Stimulated activated CD8-positive, alpha-beta memory T cell treated with anti-CD3 and anti-CD28 coated beads, Interleukin-12 subunit alpha, Interleukin-12 subunit beta, amount 100 ng/mL, for 24 hours (primary cell): ENCODE results near the gene USP25.

Source experiments
- DNase-seq: peaks from one replicate; pipeline ENCODE4 v3.0.0-alpha.2; 2020; ENCODE audit errors: extremely low read depth

Gene USP25

DNA sequence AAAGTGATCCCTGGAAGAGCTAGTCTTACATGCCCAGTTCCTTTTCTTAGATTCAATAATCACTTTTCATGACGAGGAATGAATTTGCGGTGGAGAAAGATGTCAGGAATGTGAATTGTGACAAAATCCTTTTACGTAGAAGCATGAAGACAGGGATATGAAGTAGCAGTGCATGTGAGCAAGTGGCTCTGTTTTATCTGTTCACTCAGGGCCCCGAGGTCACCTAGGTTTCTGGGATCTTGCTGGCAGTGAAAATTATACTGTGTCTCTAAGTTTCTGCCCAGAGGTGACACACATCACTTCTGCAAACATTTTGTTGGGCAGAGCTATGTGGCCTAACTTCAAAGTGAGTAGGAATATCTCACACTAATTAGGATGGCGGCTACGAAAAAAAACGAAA is 79.3 kb downstream of the USP25 start:
- no peak for DNase-seq

- no peak for DNase-seq
These were observed 80.0 kb downstream of the USP25 start for GRCh38 chr21:15809818-15810217.

DNA sequence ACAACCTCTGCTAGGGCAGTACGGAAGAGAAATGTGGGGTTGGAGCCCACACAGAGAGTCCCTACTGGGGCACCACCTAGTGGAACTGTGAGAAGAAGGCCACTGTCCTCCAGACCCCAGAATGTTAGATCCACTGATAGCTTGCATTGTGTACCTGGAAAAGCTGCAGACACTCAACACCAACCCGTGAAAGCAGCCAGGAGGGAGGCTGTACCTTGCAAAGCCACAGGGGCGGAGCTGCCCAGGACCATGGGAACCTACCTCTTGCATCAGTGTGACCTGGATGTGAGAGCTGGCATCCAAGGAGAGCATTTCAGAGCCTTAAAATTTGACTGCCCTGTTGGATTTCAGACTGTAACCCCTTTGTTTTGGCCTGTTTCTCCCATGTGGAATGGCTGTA is 85.5 kb downstream of the USP25 start:
- no peak for DNase-seq

DNA sequence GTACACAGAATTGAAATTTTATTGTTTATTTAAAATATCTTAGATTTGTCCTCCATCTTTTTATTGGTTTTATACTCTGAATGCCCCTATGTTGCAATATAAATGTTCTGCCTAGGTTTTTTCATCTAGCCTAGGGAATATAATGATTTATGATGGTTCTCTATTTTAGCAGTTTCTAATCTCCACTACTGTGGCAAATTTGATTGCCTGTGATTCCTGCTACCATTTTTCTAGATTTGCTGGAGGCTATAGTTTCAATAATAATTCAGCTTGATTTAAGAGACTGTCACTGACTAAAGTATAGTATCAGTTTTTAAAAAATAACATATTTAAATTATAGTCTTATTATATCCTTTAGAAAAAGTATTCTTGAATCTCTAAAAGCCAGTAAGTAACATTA is 90.5 kb downstream of the USP25 start:
- DNase-seq = no peak

- DNase-seq = no peak
These were observed 91.1 kb downstream of the USP25 start for GRCh38 chr21:15820852-15821379.

GRCh38 chr21:15823486-15824150 is 93.8 kb downstream of the USP25 start:
- DNase-seq = no peak

GRCh38 chr21:15825700-15826099 is 95.9 kb downstream of the USP25 start:
- no peak for DNase-seq

- no peak for DNase-seq
These were observed 96.5 kb downstream of the USP25 start for GRCh38 chr21:15826147-15826780.

DNA sequence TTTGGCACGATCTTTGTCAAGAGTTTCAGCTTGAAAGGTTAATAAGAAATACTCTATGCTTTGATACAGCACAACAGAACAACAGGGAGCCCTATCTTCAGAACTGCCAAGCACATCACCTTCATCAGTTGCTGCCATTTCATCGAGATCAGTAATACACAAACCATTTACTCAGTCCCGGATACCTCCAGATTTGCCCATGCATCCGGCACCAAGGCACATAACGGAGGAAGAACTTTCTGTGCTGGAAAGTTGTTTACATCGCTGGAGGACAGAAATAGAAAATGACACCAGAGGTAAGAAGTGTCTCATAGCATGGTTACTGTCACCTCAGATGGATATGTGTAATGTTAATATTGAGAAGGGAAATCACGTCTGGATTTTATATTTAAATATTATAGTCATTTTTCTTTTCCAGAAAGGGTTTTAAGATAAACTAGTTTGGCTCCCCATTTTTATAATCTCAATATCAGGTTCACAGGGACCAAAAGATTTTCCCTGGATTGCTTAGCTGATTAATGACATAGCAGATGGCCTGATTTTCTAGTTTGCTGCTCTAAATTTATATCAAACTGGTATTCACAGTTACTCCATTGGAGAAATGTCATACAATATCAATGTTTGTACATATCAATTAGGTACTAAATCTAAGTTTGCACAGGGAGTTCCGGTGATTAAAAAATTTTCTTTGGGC is 97.3 kb downstream of the USP25 start:
- DNase-seq = no peak

DNA sequence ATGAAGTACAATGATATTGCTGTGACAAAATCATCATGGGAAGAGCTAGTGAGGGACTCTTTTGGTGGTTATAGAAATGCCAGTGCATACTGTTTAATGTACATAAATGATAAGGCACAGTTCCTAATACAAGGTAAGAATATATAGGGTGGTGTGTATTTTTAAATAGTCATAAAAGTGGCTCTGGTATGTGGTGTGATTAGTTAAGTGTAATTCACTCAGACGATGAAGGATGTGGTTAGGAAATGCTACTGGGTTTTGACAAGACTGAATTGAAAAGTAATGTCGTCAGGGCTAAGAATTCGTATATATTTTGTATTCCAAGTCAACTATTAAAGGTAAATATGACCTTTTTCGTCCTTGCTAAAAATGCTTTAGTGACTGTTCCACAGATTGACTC is 101.7 kb downstream of the USP25 start:
- no peak for DNase-seq

DNA sequence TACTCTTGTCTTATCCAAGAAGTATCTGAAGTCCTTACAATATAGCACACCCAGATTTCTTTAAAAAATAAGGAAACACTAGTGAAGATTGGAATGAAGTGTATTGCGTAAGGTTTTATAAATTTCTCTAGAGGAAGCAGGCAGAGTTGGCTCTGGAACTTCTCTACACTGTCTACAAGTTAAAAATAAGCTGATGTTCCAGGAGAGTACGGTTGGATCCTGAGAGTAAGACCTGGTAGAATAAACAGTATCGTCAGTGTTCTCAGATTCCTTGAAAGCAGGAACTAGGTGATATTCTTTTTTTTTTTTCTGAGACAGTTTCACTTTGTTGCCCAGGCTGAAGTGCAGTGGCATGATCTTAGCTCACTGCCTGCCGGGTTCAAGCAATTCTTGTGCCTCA is 107.9 kb downstream of the USP25 start:
- DNase-seq = no peak

DNA sequence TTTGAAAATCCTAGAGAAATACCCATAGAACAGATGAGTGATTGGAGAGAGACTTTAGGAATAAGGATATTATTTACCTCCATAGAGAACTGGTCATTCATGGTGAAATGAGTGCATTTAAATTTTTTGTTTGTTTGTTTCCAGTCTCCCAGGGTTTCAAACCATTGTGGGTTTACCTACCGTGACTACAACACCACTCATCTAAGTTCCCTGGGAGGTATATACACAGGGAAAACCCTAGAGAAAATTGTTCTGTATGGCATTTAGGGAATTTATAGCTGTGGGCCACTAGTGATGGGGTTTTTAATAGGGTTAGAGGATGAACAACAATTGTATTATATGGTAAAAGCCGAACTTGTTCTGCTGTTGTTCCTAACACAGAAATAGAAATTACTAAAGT is 109.2 kb downstream of the USP25 start:
- no peak for DNase-seq

GRCh38 chr21:15839601-15840000 is 109.8 kb downstream of the USP25 start:
- no peak for DNase-seq

- DNase-seq = no peak
These were observed 110.6 kb downstream of the USP25 start for GRCh38 chr21:15840406-15840805.

GRCh38 chr21:15841856-15842564 is 112.2 kb downstream of the USP25 start:
- DNase-seq = no peak

DNA sequence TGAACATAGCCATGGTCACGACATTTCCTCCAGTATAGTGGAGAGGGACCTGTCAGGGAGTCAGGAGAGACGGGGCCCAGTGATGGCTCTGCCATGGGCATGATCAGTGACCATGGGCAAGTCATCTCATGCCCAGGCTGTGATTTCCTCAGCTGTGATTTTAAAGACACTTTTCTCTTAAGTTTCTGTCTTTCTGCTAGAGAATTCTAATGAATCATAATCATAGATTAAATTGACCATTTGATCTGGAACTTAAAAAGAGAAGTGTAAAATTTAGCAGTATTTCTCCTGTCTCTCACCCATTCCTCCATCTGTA is 112.7 kb downstream of the USP25 start:
- DNase-seq = no peak

- DNase-seq = no peak
These were observed 114.0 kb downstream of the USP25 start for GRCh38 chr21:15843766-15844165.

GRCh38 chr21:15848634-15849560 is 119.1 kb downstream of the USP25 start:
- DNase-seq = no peak

DNA sequence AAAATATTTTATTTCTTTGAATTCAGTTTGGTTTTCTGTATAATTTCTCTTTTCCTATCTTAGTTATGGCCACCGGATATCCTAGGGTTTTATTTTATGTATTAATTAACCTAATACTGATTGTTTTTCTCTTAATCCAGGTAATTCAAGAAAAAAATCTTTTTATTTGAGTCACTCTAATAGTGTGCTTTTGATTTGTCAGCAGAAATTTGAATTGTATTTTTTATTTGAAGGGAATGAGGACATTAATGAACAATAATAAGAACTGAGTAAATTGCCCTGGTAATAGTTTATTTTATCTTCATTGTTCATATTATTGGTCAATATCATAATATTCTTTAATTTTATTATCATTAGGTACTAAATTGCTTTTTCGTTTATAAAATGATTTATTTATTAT is 120.1 kb downstream of the USP25 start:
- DNase-seq = no peak

- no peak for DNase-seq
These were observed 120.9 kb downstream of the USP25 start for GRCh38 chr21:15850645-15851044.

- DNase-seq = no peak
These were observed 122.4 kb downstream of the USP25 start for GRCh38 chr21:15852146-15852545.
